K562 (cell line): ENCODE measurements around the gene SPATA12. TPM values are rescaled to one million over a fixed set of nuclear protein-coding genes. Genes with fewer than 3 reads are reported as not detected.

ENCODE experiments used
- CBX5 ChIP-seq: IDR thresholded peaks from 2 replicates; pipeline ENCODE4 v1.6.1; 2014; ENCODE audit warnings: low read depth, borderline replicate concordance
- CHD4 ChIP-seq: fragments of 200-600 bp; sonication (generic); IDR thresholded peaks from 3 replicates; pipeline ENCODE4 v1.6.1; 2012; ENCODE audit warnings: low read depth, mild to moderate bottlenecking, mixed read lengths, low read length, inconsistent platforms; ENCODE audit not compliant: insufficient read depth, insufficient replicate concordance, poor library complexity, severe bottlenecking
- ETV6 ChIP-seq, 3 experiments: fragments of 150-350 bp in 1 of 3; sonication (generic) in 1 of 3; formaldehyde crosslinking in 1 of 3; IDR thresholded peaks; 2 replicates each; pipeline versions ENCODE4 v1.6.1 to v1.8.0; 2014 to 2022; ENCODE audit warnings: borderline replicate concordance in 2 of 3, low read depth in 2 of 3, antibody characterized with exemption in 1 of 3, low read length in 1 of 3, mild to moderate bottlenecking in 1 of 3, missing genetic modification reagents in 1 of 3
- HLTF ChIP-seq: fragments of 450-650 bp; IDR thresholded peaks from 2 replicates; pipeline ENCODE4 v1.6.1; 2016
- HNRNPLL ChIP-seq: fragments of 200-400 bp; formaldehyde crosslinking; IDR thresholded peaks from 2 replicates; pipeline ENCODE4 v1.6.1; 2017; ENCODE audit warnings: low read length, low read depth, mild to moderate bottlenecking; ENCODE audit not compliant: poor library complexity, severe bottlenecking
- MAZ ChIP-seq, 2 experiments: fragments of 450-650 bp in 1 of 2; sonication (generic) in 1 of 2; formaldehyde crosslinking; IDR thresholded peaks in 1 of 2; conservative IDR thresholded peaks in 1 of 2; 2 replicates each; pipeline versions ENCODE4 v1.4.0 to v1.5.0; 2020; ENCODE audit warnings: mild to moderate bottlenecking in 1 of 2, missing genetic modification reagents in 1 of 2
- RCOR1 ChIP-seq, 2 experiments: IDR thresholded peaks; 2 replicates each; pipeline ENCODE4 v1.6.1; 2012; ENCODE audit warnings: low read depth in 2 of 2, low read length in 2 of 2, borderline replicate concordance in 1 of 2, improper control_type of control experiment in 1 of 2
- SAFB2 ChIP-seq: fragments of 200-400 bp; formaldehyde crosslinking; IDR thresholded peaks from 2 replicates; pipeline ENCODE4 v1.6.1; 2018; ENCODE audit warnings: borderline replicate concordance, low read length, low read depth, moderate library complexity; ENCODE audit not compliant: severe bottlenecking
- SMAD1 ChIP-seq: fragments of 150-350 bp; IDR thresholded peaks from 2 replicates; pipeline ENCODE4 v1.6.1; 2014; ENCODE audit warnings: low read length, low read depth; ENCODE audit not compliant: partially characterized antibody
- ZNF140 ChIP-seq: fragments of 250-450 bp; sonication (Bioruptor Pico); IDR thresholded peaks from 2 replicates; pipeline ENCODE4 v1.8.0; 2021; ENCODE audit warnings: moderate library complexity, mild to moderate bottlenecking, inconsistent platforms
- ZNF143 ChIP-seq: sonication (generic); formaldehyde crosslinking; IDR thresholded peaks from 2 replicates; pipeline ENCODE4 v1.9.0; 2022; ENCODE audit warnings: mild to moderate bottlenecking, missing genetic modification reagents
- ZNF263 ChIP-seq: sonication (generic); formaldehyde crosslinking; IDR thresholded peaks from 2 replicates; pipeline ENCODE4 v1.8.0; 2022; ENCODE audit warnings: mild to moderate bottlenecking, missing genetic modification reagents, borderline replicate concordance
- ZNF76 ChIP-seq: fragments of 250-450 bp; sonication (Bioruptor Pico); IDR thresholded peaks from 2 replicates; pipeline ENCODE4 v1.4.0; 2020; ENCODE audit warnings: mild to moderate bottlenecking, moderate library complexity, borderline replicate concordance
- ZNF79 ChIP-seq: fragments of 250-450 bp; sonication (Bioruptor Pico); IDR thresholded peaks from 2 replicates; pipeline ENCODE4 v1.4.0; 2020; ENCODE audit warnings: low read depth, mild to moderate bottlenecking, moderate library complexity
- ZSCAN32 ChIP-seq: fragments of 450-650 bp; formaldehyde crosslinking; IDR thresholded peaks from 2 replicates; pipeline ENCODE4 v1.4.0; 2020; ENCODE audit warnings: mild to moderate bottlenecking, moderate library complexity
- polyA plus RNA-seq, 8 experiments: library from polyadenylated mRNA; depleted of rRNA in 4 of 8; stranded (reverse) in 5 of 8; unstranded in 3 of 8; fragments of >200 nt; fragmentation: Nextera tagmentation in 2 of 8; fragmentation: Illumina TruSeq in 1 of 8; extraction: Ambion mirVana in 2 of 8; extraction: Trizol in 1 of 8; gene quantifications; 2 replicates each; pipeline versions ENCODE4 v1.2.1 to v1.2.3, GENCODE V29; 2011 to 2014; ENCODE audit warnings: inconsistent platforms in 1 of 8, missing spikeins in 1 of 8
- total RNA-seq, 7 experiments: library from RNA; depleted of rRNA in 6 of 7; stranded (reverse); fragments of >200 nt in 6 of 7; fragmentation: Illumina TruSeq in 2 of 7; extraction: Trizol in 2 of 7; gene quantifications; 2 replicates each; pipeline versions ENCODE4 v1.2.1 to v1.2.3, GENCODE V29; 2011 to 2021; ENCODE audit warnings: low replicate concordance in 1 of 7
- TF ChIP-seq, protein P1 (sequence below): IDR thresholded peaks from 2 replicates; pipeline ENCODE4 v1.6.1; 2014; ENCODE audit warnings: antibody characterized with exemption
- TF ChIP-seq, protein P2 (sequence below): sonication (generic); formaldehyde crosslinking; IDR thresholded peaks from 2 replicates; pipeline ENCODE4 v1.8.0; 2022; ENCODE audit warnings: mild to moderate bottlenecking, low read depth, missing genetic modification reagents
- TF ChIP-seq, protein P3 (sequence below): fragments of 450-650 bp; IDR thresholded peaks from 2 replicates; pipeline ENCODE4 v1.6.1; 2016; ENCODE audit warnings: borderline replicate concordance
- TF ChIP-seq, protein P4 (sequence below): fragments of 450-650 bp; IDR thresholded peaks from 2 replicates; pipeline ENCODE4 v1.6.1; 2016
- TF ChIP-seq, protein P5 (sequence below): sonication (generic); formaldehyde crosslinking; IDR thresholded peaks from 2 replicates; pipeline ENCODE4 v1.8.1; 2023; ENCODE audit warnings: mild to moderate bottlenecking, missing genetic modification reagents

SPATA12 gene
- total and polyA plus RNA-seq, 9 of the 15 experiments (the other 6 are each of a cell fraction or from before 2014, with no cell fraction given): not detected

DNA sequence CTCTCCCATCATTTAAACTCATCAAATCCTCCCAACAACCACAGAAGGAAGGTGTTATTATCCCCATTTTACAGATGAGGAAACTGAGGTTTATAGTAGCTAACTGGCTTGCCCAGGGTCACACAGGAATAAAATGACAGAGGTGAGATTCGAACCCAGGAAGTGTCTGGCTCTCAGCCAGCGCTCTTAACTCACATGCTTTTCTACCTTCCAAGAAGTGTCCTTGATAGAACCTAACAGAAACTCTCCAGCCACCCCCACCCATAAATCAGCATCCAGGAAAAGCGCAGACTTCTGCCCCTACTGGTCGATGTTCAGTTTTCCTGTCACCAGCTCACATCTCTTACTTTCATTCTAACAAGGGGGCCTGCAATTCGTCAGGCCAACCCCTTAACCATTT, 51.7 kb downstream of the SPATA12 start (continued):
- TF ChIP-seq, protein P1, sequence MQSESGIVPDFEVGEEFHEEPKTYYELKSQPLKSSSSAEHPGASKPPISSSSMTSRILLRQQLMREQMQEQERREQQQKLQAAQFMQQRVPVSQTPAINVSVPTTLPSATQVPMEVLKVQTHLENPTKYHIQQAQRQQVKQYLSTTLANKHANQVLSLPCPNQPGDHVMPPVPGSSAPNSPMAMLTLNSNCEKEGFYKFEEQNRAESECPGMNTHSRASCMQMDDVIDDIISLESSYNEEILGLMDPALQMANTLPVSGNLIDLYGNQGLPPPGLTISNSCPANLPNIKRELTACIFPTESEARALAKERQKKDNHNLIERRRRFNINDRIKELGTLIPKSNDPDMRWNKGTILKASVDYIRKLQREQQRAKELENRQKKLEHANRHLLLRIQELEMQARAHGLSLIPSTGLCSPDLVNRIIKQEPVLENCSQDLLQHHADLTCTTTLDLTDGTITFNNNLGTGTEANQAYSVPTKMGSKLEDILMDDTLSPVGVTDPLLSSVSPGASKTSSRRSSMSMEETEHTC: no peak
- TF ChIP-seq HLTF (no peak), ZSCAN32 (CRISPR knock-in tag) (no peak), SAFB2 (no peak), CBX5 (no peak), MAZ (CRISPR knock-in tag; conservative IDR thresholded peaks at IDR 0.05 in 1 of 2, IDR thresholded peaks at IDR 0.05 in 1 of 2) (no peak), ZNF143 (CRISPR knock-in tag) (no peak), RCOR1 (IDR thresholded peaks at IDR 0.05; ENCODE audit: borderline replicate concordance in 1 of 2, low read depth in 2 of 2, low read length in 2 of 2) (peak in 1 of 2 experiments; percentile 48; a peak in 1 of 4 replicates), CHD4 (peak; percentile 74), SMAD1 (no peak), ZNF76 (CRISPR knock-in tag) (no peak), ZNF263 (CRISPR knock-in tag) (no peak), ZNF140 (CRISPR knock-in tag) (no peak), HNRNPLL (no peak), ETV6 (IDR thresholded peaks at IDR 0.05; ENCODE audit: borderline replicate concordance in 1 of 2, low read depth in 2 of 2, low read length in 1 of 2) (no peak), ETV6 (CRISPR knock-in tag; IDR thresholded peaks at IDR 0.05; ENCODE audit: borderline replicate concordance) (no peak), ZNF79 (CRISPR knock-in tag) (no peak)
- TF ChIP-seq, protein P2, sequence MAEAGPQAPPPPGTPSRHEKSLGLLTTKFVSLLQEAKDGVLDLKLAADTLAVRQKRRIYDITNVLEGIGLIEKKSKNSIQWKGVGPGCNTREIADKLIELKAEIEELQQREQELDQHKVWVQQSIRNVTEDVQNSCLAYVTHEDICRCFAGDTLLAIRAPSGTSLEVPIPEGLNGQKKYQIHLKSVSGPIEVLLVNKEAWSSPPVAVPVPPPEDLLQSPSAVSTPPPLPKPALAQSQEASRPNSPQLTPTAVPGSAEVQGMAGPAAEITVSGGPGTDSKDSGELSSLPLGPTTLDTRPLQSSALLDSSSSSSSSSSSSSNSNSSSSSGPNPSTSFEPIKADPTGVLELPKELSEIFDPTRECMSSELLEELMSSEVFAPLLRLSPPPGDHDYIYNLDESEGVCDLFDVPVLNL (CRISPR knock-in tag): no peak
- TF ChIP-seq, protein P3, sequence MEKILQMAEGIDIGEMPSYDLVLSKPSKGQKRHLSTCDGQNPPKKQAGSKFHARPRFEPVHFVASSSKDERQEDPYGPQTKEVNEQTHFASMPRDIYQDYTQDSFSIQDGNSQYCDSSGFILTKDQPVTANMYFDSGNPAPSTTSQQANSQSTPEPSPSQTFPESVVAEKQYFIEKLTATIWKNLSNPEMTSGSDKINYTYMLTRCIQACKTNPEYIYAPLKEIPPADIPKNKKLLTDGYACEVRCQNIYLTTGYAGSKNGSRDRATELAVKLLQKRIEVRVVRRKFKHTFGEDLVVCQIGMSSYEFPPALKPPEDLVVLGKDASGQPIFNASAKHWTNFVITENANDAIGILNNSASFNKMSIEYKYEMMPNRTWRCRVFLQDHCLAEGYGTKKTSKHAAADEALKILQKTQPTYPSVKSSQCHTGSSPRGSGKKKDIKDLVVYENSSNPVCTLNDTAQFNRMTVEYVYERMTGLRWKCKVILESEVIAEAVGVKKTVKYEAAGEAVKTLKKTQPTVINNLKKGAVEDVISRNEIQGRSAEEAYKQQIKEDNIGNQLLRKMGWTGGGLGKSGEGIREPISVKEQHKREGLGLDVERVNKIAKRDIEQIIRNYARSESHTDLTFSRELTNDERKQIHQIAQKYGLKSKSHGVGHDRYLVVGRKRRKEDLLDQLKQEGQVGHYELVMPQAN: no peak
- TF ChIP-seq, protein P4, sequence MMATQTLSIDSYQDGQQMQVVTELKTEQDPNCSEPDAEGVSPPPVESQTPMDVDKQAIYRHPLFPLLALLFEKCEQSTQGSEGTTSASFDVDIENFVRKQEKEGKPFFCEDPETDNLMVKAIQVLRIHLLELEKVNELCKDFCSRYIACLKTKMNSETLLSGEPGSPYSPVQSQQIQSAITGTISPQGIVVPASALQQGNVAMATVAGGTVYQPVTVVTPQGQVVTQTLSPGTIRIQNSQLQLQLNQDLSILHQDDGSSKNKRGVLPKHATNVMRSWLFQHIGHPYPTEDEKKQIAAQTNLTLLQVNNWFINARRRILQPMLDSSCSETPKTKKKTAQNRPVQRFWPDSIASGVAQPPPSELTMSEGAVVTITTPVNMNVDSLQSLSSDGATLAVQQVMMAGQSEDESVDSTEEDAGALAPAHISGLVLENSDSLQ: peak; percentile 67
- TF ChIP-seq, protein P5, sequence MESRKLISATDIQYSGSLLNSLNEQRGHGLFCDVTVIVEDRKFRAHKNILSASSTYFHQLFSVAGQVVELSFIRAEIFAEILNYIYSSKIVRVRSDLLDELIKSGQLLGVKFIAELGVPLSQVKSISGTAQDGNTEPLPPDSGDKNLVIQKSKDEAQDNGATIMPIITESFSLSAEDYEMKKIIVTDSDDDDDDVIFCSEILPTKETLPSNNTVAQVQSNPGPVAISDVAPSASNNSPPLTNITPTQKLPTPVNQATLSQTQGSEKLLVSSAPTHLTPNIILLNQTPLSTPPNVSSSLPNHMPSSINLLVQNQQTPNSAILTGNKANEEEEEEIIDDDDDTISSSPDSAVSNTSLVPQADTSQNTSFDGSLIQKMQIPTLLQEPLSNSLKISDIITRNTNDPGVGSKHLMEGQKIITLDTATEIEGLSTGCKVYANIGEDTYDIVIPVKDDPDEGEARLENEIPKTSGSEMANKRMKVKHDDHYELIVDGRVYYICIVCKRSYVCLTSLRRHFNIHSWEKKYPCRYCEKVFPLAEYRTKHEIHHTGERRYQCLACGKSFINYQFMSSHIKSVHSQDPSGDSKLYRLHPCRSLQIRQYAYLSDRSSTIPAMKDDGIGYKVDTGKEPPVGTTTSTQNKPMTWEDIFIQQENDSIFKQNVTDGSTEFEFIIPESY: no peak
